ENCODE data around the gene CHORDC1.
"Not testable (repeated sequence)": the region's sequence is repeated elsewhere in the genome, so short reads cannot be mapped to it uniquely, and the experiment has no call there.

The CHORDC1 gene

DNA sequence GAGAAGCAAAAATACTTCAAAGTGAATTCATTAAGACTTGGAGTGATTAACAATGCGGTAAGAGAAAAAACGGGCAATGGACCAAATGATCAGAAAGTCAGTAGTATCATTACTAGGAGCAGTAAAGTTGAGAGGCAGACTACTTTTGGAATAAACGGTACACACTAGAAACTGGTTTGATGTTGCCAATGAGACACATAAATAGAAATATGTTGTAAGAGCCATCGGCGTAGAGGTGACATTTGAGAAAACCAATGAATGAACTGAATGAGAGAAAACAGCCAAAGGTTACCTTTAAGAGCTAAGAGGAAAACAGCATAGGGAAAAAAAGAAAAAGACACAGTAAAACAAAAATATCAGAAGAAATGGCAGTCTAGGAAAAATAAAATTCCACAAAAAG lies 6.2 kb downstream of the CHORDC1 start:
- DNase-seq (ENCODE audit: low read depth in 3 of 3), result no peak

DNA sequence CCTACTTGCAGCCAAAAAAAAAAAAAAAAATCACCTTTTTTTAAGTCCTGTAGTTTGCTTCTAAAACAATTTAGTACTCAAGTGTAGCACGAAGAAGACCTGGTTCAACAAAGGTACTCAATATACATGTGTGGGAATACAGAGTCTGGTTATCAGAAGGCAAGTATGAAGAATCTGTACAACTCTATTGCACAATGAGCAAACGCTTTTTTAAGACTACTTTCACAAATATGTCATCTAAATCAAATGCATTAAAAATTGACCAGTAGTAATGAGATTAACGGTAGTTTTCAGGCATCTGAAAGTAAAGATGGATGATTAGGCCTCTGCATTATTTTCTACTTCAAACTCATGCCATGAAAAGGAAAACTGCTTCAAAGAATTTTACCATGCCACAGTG lies 9.5 kb downstream of the CHORDC1 start:
- no peak for DNase-seq (ENCODE audit: low read depth in 3 of 3)

DNA sequence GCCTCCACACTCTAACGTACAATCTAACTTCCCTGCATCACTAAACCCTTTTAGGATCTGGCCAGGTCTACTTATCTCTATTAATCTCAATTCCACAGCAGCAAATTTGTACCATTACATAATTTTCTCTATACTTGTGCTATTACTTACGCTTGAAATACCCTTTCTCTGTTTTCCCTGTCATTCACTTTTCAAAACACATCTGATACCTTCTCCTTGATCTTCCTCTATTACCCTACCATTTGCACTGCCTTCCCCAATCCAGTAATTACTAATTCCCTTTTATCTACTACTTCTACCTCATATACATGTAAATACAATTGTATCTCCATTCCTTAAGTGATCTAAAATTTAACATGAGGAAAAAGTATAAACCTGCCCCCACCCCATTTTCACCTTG lies 14.0 kb downstream of the CHORDC1 start:
- no peak for DNase-seq (ENCODE audit: low read depth in 3 of 3)

DNA sequence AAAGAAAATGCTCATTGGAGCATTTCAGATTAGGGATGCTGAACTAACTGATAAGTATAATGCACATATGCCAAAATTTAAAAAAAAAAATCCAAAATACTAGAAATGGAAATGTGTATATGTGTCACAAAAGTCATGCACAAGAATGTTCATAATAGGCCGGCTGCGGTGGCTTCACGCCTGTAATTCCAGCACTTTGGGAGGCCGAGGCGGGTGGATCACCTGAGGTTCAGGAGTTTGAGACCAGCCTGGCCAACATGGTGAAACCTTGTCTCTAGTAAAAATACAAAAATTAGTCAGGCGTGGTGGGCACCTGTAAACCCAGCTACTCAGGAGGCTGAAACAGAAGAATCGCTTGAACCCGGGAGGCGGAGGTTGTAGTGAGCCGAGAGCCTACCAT lies 14.9 kb downstream of the CHORDC1 start:
- DNase-seq (ENCODE audit: low read depth in 3 of 3), result not testable (repeated sequence)

DNA sequence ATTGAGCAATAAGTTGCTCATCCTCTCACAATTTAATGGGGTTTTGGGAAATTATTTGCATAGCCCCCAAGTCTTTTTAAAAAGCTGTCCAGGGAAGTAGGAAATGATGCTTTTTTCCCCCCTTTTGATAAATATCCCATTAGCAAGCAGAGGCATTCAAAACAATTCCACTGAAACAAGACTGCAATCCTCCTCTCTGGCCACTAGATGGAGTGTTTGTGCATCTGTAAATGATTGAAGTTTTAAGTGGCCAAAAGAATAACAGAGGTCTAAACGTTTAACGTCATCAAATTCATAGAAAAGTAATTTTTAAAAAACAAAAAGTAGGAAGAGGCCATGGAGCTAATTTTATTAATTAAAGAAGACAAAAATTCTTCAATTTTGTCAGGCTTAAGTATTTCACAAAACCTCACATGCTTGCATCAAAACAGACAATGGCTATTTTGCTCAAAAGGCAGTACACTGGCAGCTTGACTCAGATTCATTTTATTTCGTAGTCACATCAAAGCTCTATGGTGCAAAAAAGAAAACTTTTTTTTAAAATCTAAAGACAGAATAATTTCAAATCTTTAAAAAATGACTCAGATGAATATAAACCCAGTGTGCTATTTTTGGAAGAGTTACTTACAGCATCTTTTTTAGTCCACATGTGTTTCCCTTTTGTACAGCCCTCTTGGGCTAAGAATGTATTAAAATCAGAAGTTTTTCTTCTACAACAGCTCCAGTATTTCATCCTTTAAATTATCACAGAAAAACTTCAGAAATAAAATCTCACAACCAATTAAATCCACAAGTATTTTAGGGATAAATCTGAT lies 17.8 kb downstream of the CHORDC1 start:
- no peak for DNase-seq (ENCODE audit: low read depth in 3 of 3)

DNA sequence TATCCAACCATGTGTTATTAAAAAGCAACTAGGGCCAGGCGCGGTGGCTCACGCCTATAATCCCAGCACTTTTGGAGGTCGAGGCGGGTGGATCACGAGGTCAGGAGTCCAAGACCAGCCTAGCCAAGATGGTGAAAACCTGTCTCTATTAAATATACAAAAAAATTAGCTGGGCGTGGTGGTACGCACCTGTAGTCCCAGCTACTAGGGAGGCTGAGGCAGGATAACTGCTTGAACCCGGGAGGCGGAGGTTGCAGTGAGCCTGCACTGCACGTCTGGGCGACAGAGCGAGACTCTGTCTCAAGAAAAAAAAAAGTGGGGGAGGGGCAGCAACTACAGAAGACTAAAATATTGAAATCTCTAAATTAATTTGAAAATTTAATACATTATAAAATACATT lies 18.4 kb downstream of the CHORDC1 start:
- no peak for DNase-seq (ENCODE audit: low read depth in 3 of 3)

DNA sequence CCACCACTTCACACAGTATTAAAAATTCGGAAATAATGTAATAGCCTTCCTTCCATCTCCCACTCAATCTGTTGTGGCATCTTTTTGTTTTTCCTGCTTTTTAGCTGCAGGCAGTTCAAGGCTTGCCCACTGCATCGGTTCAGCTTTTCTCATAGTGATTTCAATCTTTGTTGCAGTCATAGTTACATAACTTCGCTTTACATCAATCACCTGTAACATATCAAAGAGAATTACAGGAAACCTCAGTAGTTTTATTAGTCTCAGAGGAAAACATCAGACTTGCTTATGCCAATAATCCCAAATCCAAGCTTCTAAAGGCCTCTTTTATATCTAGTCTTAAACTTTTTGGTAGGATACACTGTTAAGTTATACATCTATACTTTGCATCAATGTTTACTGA lies 20.5 kb downstream of the CHORDC1 start:
- DNase-seq (ENCODE audit: low read depth in 3 of 3), result no peak

DNA sequence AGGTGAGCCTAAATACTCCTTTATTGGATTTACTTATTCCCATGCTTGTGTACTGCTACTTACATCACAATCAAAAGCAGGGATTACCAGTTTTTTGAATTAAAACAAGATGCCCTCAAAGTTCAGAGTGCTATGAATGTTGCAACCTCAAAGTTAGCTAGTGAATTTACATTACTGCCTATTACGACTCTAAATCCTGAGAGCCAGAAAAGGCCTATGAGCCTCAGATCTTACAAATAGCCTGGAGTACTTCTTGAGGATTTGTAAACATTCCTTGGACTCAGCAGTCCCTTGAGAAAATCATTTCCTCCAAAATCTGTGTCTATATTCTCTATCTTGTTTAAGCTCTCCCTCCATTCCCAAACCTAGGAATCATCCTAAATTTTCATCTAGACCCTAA lies 25.5 kb downstream of the CHORDC1 start:
- DNase-seq (ENCODE audit: low read depth in 3 of 3), result no peak

DNA sequence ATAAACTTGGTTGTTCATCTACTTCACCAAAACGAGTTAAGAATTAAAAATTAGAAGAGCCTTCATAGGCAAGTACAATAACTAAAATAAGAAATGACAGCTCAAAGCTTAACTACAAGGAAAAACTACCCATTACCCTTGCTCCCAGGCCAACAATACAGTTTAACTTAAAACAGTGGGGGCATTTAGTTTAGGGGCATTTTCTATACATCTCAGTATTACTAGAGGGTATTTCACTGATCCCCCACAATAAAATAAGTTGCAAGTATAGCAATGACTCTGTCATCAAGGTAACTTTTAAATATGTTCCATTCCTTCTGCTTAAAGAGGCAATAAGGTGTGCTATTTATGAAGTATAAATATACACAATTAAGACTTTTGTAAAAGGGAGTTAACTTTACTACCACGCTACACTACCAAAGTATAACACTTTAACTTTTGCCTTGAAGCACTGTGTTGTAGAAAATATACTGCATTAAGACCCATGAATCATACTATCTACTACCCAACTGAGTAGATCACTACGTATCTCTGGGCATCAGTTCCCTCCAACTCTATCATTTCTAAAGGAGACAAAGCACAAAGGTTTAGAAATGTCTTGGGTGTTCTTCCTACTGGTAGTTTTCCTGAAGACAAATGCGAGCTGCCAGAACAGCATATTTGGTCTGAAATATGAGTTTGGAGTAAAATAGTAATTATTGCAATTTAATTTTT lies 29.8 kb downstream of the CHORDC1 start:
- no peak for DNase-seq (ENCODE audit: low read depth in 3 of 3)

DNA sequence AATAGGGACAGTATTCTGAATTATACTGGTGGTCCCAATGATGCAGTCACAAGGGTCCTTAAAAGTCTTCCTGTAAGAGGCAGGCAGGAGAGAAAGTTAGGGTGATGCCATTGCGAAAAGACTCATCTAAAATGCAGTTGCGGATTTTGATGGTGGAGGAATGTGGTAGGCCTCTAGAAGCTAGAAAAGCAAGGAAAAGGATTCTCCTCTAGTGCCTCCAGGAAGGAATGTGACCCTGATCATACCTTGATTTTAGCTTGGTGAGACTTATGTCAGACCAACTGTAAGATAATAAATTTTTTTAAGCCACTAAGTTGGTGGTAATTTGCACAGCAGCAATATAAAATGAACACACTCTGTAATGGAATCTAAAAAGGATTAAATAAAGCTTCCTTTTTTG lies 33.8 kb downstream of the CHORDC1 start:
- no peak for DNase-seq (ENCODE audit: low read depth in 3 of 3)

DNA sequence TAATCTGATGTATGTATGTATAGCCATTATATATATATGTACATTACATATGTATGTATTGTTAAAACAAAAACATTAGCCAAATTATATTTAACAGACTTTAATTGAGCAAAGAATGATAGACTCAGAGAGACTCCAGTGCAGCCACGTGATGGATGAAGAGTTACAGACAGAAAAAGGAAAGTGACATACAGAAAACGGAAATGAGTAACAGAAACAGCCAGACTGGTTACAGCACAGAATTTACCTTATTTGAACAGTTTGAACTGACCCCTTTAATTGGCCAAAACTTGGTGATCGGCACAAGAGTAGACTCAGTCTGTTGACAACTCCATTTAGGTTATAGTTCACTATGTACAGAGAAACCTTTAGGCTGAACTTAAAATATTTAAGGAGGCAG lies 35.0 kb downstream of the CHORDC1 start:
- DNase-seq (ENCODE audit: low read depth in 3 of 3), result no peak

DNA sequence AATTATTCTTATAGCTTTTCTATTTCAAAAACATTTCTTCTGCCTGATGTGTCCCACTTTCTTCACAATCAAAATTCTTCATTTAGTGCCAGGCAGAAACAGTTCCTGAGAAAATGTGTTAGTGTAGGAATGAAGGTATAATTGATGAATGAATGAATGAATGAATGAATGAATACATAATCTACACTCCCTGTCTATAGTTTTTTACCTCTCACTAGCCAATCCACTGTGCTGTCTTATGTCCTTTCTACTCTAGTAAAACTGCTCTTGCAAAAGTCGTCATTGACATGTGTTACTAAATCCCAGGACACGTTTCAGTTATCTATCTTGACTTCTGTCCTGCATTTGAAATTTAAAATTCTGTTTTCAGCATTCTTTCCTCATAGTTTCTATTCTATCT lies 42.9 kb downstream of the CHORDC1 start:
- no peak for DNase-seq (ENCODE audit: low read depth in 3 of 3)

DNA sequence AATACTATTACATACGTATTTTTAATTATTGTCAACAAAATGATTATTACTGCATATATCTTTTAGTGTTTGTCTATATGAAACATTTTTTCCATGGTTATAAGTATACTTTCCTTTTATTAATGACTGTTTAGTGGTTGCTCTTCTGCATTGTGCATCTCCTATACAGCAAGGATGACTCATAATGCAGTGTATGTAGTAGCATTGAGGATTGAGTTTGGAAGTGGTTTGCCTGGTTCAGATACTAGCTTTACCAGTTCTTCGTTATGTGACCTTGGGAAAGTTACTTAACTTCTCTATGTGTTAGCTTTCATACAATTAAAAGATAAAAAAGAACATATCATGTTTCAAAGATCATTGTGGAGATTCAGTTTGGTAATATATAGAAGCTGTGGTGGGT lies 44.1 kb downstream of the CHORDC1 start:
- no peak for DNase-seq (ENCODE audit: low read depth in 3 of 3)

DNA sequence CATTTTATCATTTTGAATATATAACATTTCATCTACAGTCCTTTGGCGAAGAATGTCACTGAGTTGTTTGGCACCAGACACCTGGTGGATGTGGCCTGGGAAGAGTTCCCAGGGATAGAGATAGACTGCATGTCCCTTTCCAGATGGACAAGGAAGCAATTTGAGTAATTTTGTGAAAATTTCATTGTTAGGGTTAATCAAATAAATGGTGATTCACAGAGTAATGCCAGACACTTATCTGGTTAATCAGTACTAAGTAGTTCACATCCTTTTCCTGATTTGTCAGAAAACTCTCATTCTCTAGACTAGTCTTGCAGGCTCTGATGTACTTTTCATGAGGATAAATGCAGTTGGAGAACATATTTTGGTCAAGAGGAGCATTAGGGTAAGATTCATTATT lies 46.8 kb downstream of the CHORDC1 start:
- no peak for DNase-seq (ENCODE audit: low read depth in 3 of 3)

DNA sequence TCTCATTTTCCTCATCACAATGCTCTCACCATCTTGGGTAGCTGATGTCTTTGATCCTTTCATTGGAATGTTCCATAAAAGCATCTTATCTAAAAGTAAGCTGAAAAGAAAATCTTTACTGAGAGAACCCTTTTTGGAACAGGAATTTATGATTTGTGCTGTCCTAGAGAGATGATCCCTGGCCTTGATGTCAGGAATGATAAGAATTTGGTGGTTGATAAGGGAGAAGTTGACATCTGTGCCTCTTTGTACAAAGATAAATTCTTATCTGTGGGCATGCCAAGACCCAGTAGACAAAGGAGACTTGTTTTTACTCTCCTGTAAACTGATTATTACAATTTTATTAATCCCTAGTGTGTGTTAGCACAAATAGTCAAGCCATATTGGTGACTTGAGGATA lies 51.5 kb downstream of the CHORDC1 start:
- no peak for DNase-seq (ENCODE audit: low read depth in 3 of 3)

DNA sequence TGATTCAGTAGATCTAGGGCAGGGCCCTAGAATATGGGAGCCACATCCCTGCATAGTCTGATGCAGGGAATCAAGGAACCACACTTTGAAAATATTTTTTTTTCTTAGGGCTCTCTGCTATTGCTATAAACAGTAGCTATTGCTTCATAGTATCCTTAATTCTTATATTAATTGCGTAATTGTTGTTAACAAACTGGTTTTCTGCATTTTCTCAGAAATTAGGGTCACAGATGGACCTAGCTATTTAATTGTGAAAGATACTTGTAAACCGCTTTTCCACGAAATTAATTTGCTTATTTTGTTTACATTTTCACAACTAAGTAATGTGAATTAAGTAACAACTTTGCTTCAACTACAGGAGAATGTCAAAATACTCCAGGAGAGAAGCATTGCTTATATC lies 54.3 kb downstream of the CHORDC1 start:
- DNase-seq (ENCODE audit: low read depth in 3 of 3), result no peak

DNA sequence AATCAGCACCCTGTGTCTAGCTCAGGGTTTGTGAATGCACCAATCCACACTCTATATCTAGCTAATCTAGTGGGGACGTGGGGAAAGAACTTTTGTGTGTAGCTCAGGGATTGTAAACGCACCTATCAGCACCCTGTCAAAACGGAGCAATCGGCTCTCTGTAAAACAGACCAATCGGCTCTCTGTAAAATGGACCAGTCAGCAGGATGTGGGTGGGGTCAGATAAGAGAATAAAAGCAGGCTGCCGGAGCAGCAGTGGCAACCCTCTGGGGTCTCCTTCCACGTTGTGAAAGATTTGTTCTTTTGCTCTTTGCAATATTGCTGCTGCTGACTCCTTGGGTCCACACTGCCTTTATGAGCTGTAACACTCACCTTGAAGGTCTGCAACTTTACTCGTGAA lies 55.1 kb downstream of the CHORDC1 start:
- DNase-seq (ENCODE audit: low read depth in 3 of 3), result not testable (repeated sequence)

DNA sequence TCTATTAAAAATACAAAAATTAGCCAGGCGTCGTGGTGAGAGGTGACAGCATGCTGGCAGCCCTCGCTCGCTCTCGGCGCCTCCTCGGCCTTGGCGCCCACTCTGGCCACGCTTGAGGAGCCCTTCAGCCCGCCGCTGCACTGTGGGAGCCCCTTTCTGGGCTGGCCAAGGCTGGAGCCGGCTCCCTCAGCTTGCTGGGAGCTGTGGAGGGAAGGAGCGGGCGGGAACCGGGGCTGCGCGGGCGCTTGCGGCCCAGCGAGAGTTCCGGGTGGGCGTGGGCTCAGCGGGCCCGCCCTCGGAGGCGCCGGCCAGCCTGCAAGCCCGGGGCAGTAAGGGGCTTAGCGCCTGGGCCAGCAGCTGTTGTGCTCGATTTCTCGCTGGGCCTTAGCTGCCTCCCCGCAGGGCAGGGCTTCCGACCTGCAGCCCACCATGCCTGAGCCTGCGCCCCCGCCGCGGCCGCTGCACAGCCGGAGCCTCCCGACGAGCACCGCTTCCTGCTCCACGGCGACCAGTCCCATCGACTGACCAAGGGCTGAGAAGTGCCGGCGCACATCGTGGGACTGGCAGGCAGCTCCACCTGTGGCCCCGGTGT lies 55.8 kb downstream of the CHORDC1 start:
- not testable (repeated sequence) for DNase-seq (ENCODE audit: low read depth in 3 of 3)
